ENCODE measurements around the gene CRK. TPM values are rescaled to one million over a fixed set of nuclear protein-coding genes. Genes with fewer than 3 reads are reported as not detected.

CRK gene
- total and polyA plus RNA-seq, 10 of the 15 experiments (the other 5 are each of a cell fraction or from before 2014, with no cell fraction given): 11.1 to 23.8 (median 20.5) TPM

GRCh38 chr17:1485423-1486376, 29.7 kb upstream of the CRK start:
- Histone ChIP-seq H3K27ac (ENCODE audit: control insufficient read depth, insufficient read depth) (peak overlapping the region; percentile 84), H3K4me3 (peak overlapping the region; percentile 95), H3K4me2 (ENCODE audit: control insufficient read depth, insufficient read depth) (peak overlapping the region; percentile 77), H3K9ac (ENCODE audit: control insufficient read depth, insufficient read depth, low read length) (peak overlapping the region; percentile 92), H3K79me2 (ENCODE audit: control insufficient read depth, insufficient read depth, low read length) (peaks cover 12% of the 10 kb centered on the region), H3K9me3 (replicated peaks; ENCODE audit: control insufficient read depth, insufficient read depth, low read length) (no peaks in the 10 kb centered on the region), H2AFZ (ENCODE audit: control insufficient read depth, low read depth, low read length) (peak overlapping the region; percentile 56), H3K4me1 (ENCODE audit: control insufficient read depth, insufficient read depth, low read length) (peaks cover 16% of the 10 kb centered on the region), H3K27me3 (replicated peaks in 1 of 2; ENCODE audit: control insufficient read depth in 2 of 2, insufficient read depth in 2 of 2, low read length in 1 of 2) (no peaks in the 10 kb centered on the region), H4K20me1 (ENCODE audit: control insufficient read depth, insufficient read depth) (no peaks in the 10 kb centered on the region), H3K36me3 (ENCODE audit: control insufficient read depth in 2 of 2, insufficient read depth in 2 of 2, low read length in 1 of 2) (peaks cover 0 to 4% of the 10 kb centered on the region in 2 experiments; a peak in 3 of 4 replicates)
- CTCF ChIA-PET: interaction anchor here (1.2 kb wide), 1 partner anchor 30 kb away, joined by 3 read pairs; the partner anchor contains the start of gene INPP5K
- ATAC-seq (peak; percentile 29), FAIRE-seq (no peak), DNase-seq (ENCODE audit: low read depth, low spot score) (no peak)
- SMC1A ChIA-PET (ENCODE audit: uncharacterized antibody, unreplicated experiment): interaction anchor here (0.5 kb wide), 1 partner anchor 93 kb away, joined by 3 read pairs; no protein-coding TSS in a partner anchor
- in situ Hi-C loops (cut with MboI): no loop called here
- intact Hi-C loops (cut with micrococcal nuclease; ENCODE audit: unreplicated experiment): loop anchor here (2.0 kb wide), 1 partner anchor 29 kb away; the partner anchor contains the start of gene CRK
- 3% methylated on average over 64 of the region's 127 CpGs for WGBS (ENCODE audit: insufficient coverage, insufficient replicate concordance, low lambda C conversion rate, missing lambda C conversion rate)
- RAD21 ChIA-PET (ENCODE audit: unreplicated experiment): interaction anchor here (0.5 to 1.4 kb wide), 4 partner anchors 11 to 89 kb away, joined by 5 to 16 read pairs (median 6); partner anchors contain the start of gene INPP5K
- TSS peak; percentile 91 for BruUV-seq (replicated peaks)
- POLR2A ChIA-PET: interaction anchor here (0.5 to 2.7 kb wide), 6 partner anchors 10 to 143 kb away, joined by 3 to 22 read pairs (median 5); partner anchors contain the start of genes CRK and INPP5K
- TF ChIP-seq NR2C1 (IDR thresholded peaks at IDR 0.05) (no peak), NKRF (conservative IDR thresholded peaks at IDR 0.05) (peak; percentile 27; the same call in 1 of the 2 replicates), ETV6 (conservative IDR thresholded peaks at IDR 0.05 in 1 of 2, IDR thresholded peaks at IDR 0.05 in 1 of 2; ENCODE audit: borderline replicate concordance in 1 of 2, low read depth in 1 of 2) (no peak), HDAC6 (IDR thresholded peaks at IDR 0.05; ENCODE audit: unreplicated experiment) (no peak), BACH1 (IDR thresholded peaks at IDR 0.05; ENCODE audit: borderline replicate concordance) (peak; percentile 43; the same call in 1 of the 2 replicates), MEF2A (IDR thresholded peaks at IDR 0.05; ENCODE audit: insufficient read depth, low read depth, low read length) (0 out of 2 replicates have a peak, but pooled peaks have one; percentile 4)
- TF ChIP-seq, protein P1, sequence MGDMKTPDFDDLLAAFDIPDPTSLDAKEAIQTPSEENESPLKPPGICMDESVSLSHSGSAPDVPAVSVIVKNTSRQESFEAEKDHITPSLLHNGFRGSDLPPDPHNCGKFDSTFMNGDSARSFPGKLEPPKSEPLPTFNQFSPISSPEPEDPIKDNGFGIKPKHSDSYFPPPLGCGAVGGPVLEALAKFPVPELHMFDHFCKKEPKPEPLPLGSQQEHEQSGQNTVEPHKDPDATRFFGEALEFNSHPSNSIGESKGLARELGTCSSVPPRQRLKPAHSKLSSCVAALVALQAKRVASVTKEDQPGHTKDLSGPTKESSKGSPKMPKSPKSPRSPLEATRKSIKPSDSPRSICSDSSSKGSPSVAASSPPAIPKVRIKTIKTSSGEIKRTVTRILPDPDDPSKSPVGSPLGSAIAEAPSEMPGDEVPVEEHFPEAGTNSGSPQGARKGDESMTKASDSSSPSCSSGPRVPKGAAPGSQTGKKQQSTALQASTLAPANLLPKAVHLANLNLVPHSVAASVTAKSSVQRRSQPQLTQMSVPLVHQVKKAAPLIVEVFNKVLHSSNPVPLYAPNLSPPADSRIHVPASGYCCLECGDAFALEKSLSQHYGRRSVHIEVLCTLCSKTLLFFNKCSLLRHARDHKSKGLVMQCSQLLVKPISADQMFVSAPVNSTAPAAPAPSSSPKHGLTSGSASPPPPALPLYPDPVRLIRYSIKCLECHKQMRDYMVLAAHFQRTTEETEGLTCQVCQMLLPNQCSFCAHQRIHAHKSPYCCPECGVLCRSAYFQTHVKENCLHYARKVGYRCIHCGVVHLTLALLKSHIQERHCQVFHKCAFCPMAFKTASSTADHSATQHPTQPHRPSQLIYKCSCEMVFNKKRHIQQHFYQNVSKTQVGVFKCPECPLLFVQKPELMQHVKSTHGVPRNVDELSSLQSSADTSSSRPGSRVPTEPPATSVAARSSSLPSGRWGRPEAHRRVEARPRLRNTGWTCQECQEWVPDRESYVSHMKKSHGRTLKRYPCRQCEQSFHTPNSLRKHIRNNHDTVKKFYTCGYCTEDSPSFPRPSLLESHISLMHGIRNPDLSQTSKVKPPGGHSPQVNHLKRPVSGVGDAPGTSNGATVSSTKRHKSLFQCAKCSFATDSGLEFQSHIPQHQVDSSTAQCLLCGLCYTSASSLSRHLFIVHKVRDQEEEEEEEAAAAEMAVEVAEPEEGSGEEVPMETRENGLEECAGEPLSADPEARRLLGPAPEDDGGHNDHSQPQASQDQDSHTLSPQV (IDR thresholded peaks at IDR 0.05): no peak
- TF ChIP-seq, protein P2, sequence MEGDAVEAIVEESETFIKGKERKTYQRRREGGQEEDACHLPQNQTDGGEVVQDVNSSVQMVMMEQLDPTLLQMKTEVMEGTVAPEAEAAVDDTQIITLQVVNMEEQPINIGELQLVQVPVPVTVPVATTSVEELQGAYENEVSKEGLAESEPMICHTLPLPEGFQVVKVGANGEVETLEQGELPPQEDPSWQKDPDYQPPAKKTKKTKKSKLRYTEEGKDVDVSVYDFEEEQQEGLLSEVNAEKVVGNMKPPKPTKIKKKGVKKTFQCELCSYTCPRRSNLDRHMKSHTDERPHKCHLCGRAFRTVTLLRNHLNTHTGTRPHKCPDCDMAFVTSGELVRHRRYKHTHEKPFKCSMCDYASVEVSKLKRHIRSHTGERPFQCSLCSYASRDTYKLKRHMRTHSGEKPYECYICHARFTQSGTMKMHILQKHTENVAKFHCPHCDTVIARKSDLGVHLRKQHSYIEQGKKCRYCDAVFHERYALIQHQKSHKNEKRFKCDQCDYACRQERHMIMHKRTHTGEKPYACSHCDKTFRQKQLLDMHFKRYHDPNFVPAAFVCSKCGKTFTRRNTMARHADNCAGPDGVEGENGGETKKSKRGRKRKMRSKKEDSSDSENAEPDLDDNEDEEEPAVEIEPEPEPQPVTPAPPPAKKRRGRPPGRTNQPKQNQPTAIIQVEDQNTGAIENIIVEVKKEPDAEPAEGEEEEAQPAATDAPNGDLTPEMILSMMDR (IDR thresholded peaks at IDR 0.05 in 2 of 3, conservative IDR thresholded peaks at IDR 0.05 in 1 of 3; ENCODE audit: control insufficient read depth in 2 of 3, extremely low read depth in 1 of 3, insufficient read depth in 1 of 3, low read depth in 3 of 3, low read length in 3 of 3): no peak
